ENCODE measurements around the gene HACL1. TPM values are rescaled to one million over a fixed set of nuclear protein-coding genes. Genes with fewer than 3 reads are reported as not detected.

HACL1 gene
- total RNA-seq, 1 donor from 2014 or later: 15.2 TPM

GRCh38 chr3:15520804-15521572 lies 80.4 kb downstream of the HACL1 start:
- no peak for DNase-seq
- ATAC-seq: no peak
- no peaks in the 10 kb centered on the region for H3K36me3 ChIP-seq
- H3K4me3 ChIP-seq: no peak overlapping the region
- no peaks in the 10 kb centered on the region for H3K9me3 ChIP-seq
- no peaks in the 10 kb centered on the region for H3K27me3 ChIP-seq
- H3K27ac ChIP-seq: no peak overlapping the region
- TF ChIP-seq CTCF (IDR thresholded peaks at IDR 0.05): no peak
- intact Hi-C loops (cut with DNase I): no loop called here
- H3K4me1 ChIP-seq: peaks cover 5% of the 10 kb centered on the region

- H3K4me1 ChIP-seq: peaks cover 5% of the 10 kb centered on the region
- H3K4me3 ChIP-seq: no peak overlapping the region
- no peaks in the 10 kb centered on the region for H3K36me3 ChIP-seq
- H3K9me3 ChIP-seq: no peaks in the 10 kb centered on the region
- no peak overlapping the region for H3K27ac ChIP-seq
- ATAC-seq (no peak), DNase-seq (no peak)
- no peaks in the 10 kb centered on the region for H3K27me3 ChIP-seq
- TF ChIP-seq CTCF (IDR thresholded peaks at IDR 0.05): no peak
- intact Hi-C loops (cut with DNase I): no loop called here
Observed at GRCh38 chr3:15520185-15520584, 81.2 kb downstream of the HACL1 start.

GRCh38 chr3:15519096-15519495 lies 82.3 kb downstream of the HACL1 start:
- no peaks in the 10 kb centered on the region for H3K36me3 ChIP-seq
- H3K27ac ChIP-seq: no peak overlapping the region
- no peak for TF ChIP-seq CTCF (IDR thresholded peaks at IDR 0.05)
- H3K4me3 ChIP-seq: no peak overlapping the region
- intact Hi-C loops (cut with DNase I): no loop called here
- ATAC-seq (no peak), DNase-seq (no peak)
- no peaks in the 10 kb centered on the region for H3K27me3 ChIP-seq
- H3K9me3 ChIP-seq: no peaks in the 10 kb centered on the region
- peaks cover 5% of the 10 kb centered on the region for H3K4me1 ChIP-seq

GRCh38 chr3:15514663-15515340 lies 86.6 kb downstream of the HACL1 start:
- no peak for TF ChIP-seq CTCF (IDR thresholded peaks at IDR 0.05)

GRCh38 chr3:15513810-15514662 lies 87.3 kb downstream of the HACL1 start:
- Histone ChIP-seq H3K36me3 (no peaks in the 10 kb centered on the region), H3K4me3 (no peak overlapping the region), H3K27me3 (no peaks in the 10 kb centered on the region), H3K4me1 (peaks cover 8% of the 10 kb centered on the region), H3K27ac (no peak overlapping the region), H3K9me3 (no peaks in the 10 kb centered on the region)
- intact Hi-C loops (cut with DNase I): no loop called here
- ATAC-seq: no peak
- DNase-seq: no peak
- no peak for TF ChIP-seq CTCF (IDR thresholded peaks at IDR 0.05)

More at GRCh38 chr3:15514663-15515340, 86.6 kb downstream of the HACL1 start:
- Histone ChIP-seq H3K9me3 (no peaks in the 10 kb centered on the region), H3K27ac (no peak overlapping the region), H3K4me3 (no peak overlapping the region), H3K36me3 (no peaks in the 10 kb centered on the region), H3K4me1 (peaks cover 8% of the 10 kb centered on the region), H3K27me3 (no peaks in the 10 kb centered on the region)
- ATAC-seq (no peak), DNase-seq (no peak)
- intact Hi-C loops (cut with DNase I): no loop called here
